ENCODE measurements around the gene DDX23. TPM values are rescaled to one million over a fixed set of nuclear protein-coding genes. Genes with fewer than 3 reads are reported as not detected.

The DDX23 gene
- total and polyA plus RNA-seq, 5 donors = 21.3 to 38.9 (median 34.8) TPM

GRCh38 chr12:48781750-48782456 lies 70.1 kb downstream of the DDX23 start:
- Histone ChIP-seq H3K27ac (ENCODE audit: low read length) (peak overlapping the region; percentile 63), H3K4me1 (ENCODE audit: control insufficient read depth, insufficient read depth, low read length) (peaks cover 27% of the 10 kb centered on the region), H3K27me3 (ENCODE audit: control insufficient read depth, insufficient read depth) (no peaks in the 10 kb centered on the region), H3K9me3 (ENCODE audit: control insufficient read depth, low read length) (no peaks in the 10 kb centered on the region), H3K4me3 (ENCODE audit: low read length) (no peak overlapping the region)
- ATAC-seq = no peak
- 66% methylated on average over 9 of the region's 9 CpGs for WGBS
- no peak for DNase-seq
- intact Hi-C loops (cut with DNase I) = no loop called here

GRCh38 chr12:48780381-48781025 lies 71.5 kb downstream of the DDX23 start:
- H3K27ac ChIP-seq (ENCODE audit: low read length) = peak overlapping the region; percentile 91
- intact Hi-C loops (cut with DNase I) = no loop called here
- H3K27me3 ChIP-seq (ENCODE audit: control insufficient read depth, insufficient read depth) = no peaks in the 10 kb centered on the region
- no peaks in the 10 kb centered on the region for H3K9me3 ChIP-seq (ENCODE audit: control insufficient read depth, low read length)
- ATAC-seq (peak; percentile 2 to 3), DNase-seq (no peak)
- WGBS = 66% methylated on average over 11 of the region's 11 CpGs
- peaks cover 23% of the 10 kb centered on the region for H3K4me1 ChIP-seq (ENCODE audit: control insufficient read depth, insufficient read depth, low read length)
- H3K4me3 ChIP-seq (ENCODE audit: low read length) = no peak overlapping the region

DNA sequence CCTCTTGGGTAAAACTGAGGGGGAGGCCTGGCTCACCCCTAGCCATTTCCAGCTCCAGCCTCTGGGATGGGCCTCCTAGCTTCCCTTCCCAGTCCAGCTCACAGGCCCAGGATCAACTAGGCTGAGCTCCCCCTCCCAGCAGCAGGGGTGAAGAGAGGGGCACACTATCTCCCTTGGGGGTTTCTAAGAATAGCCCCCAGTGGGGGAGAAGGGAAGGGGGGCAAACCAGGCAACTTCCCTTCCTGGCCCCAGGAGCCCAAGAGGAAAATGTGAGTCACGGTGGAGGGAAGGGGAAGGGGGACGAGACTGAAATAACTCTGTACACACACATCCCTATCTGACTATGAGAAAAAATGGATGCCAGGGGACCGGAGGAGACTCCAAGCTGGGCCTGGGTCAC lies 72.1 kb downstream of the DDX23 start:
- Histone ChIP-seq H3K4me1 (ENCODE audit: control insufficient read depth, insufficient read depth, low read length) (peaks cover 23% of the 10 kb centered on the region), H3K9me3 (ENCODE audit: control insufficient read depth, low read length) (no peaks in the 10 kb centered on the region), H3K27me3 (ENCODE audit: control insufficient read depth, insufficient read depth) (no peaks in the 10 kb centered on the region), H3K4me3 (ENCODE audit: low read length) (no peak overlapping the region), H3K27ac (ENCODE audit: low read length) (peak overlapping the region; percentile 91)
- peak; percentile 63 to 78 for ATAC-seq
- peak; percentile 62 to 84 (median 68) for DNase-seq
- intact Hi-C loops (cut with DNase I) = no loop called here
- 2% methylated on average over 3 of the region's 3 CpGs for WGBS

Other genes with a start within 250 kb of the DDX23 start
- 10 to 100 TPM; 22.1 to 25.4 (median 23.8) TPM for gene KANSL2, start 169.9 kb downstream of the DDX23 start, total RNA-seq
- gene KANSL2, start 169.9 kb downstream of the DDX23 start, polyA plus RNA-seq = 21.4 TPM
- gene CCNT1, start 135.5 kb downstream of the DDX23 start, total RNA-seq = 10 to 100 TPM; 18.8 to 23.7 (median 21.9) TPM
- gene CCNT1, start 135.5 kb downstream of the DDX23 start, polyA plus RNA-seq = 3.9 TPM
- gene ADCY6, start 63.1 kb downstream of the DDX23 start, total RNA-seq = 100 to 1,000 TPM in 1 of 4 donors, 10 to 100 TPM in 3; 75.0 to 125 (median 96.6) TPM
- 51.4 TPM for gene ADCY6, start 63.1 kb downstream of the DDX23 start, polyA plus RNA-seq
- 1 to 10 TPM; 6.1 to 7.6 (median 7.1) TPM for gene CACNB3, start 33.7 kb downstream of the DDX23 start, total RNA-seq
- 3.5 TPM for gene CACNB3, start 33.7 kb downstream of the DDX23 start, polyA plus RNA-seq
- under 1 TPM; 0.41 to 0.96 (median 0.71) TPM for gene RND1, start 13.7 kb upstream of the DDX23 start, total RNA-seq
- gene RND1, start 13.7 kb upstream of the DDX23 start, polyA plus RNA-seq = 2.6 TPM
- 10 to 100 TPM in 3 of 4 donors, 1 to 10 TPM in 1; 3.9 to 14.8 (median 12.3) TPM for gene FKBP11, start 73.3 kb upstream of the DDX23 start, total RNA-seq
- 7.6 TPM for gene FKBP11, start 73.3 kb upstream of the DDX23 start, polyA plus RNA-seq
- 10 to 100 TPM; 75.6 to 94.8 (median 80.6) TPM for gene ARF3, start 105.3 kb upstream of the DDX23 start, total RNA-seq
- gene ARF3, start 105.3 kb upstream of the DDX23 start, polyA plus RNA-seq = 65.0 TPM
- 1 to 10 TPM in 1 of 4 donors, under 1 TPM in 3; 0.57 to 1.7 (median 0.73) TPM for gene WNT10B, start 119.6 kb upstream of the DDX23 start, total RNA-seq
- 0.66 TPM for gene WNT10B, start 119.6 kb upstream of the DDX23 start, polyA plus RNA-seq
- not detected for gene WNT1, start 126.2 kb upstream of the DDX23 start, total RNA-seq
- gene WNT1, start 126.2 kb upstream of the DDX23 start, polyA plus RNA-seq = not detected
- 1 to 10 TPM in 2 of 4 donors, under 1 TPM in 2; 0.42 to 2.8 (median 1.1) TPM for gene DDN, start 147.2 kb upstream of the DDX23 start, total RNA-seq
- gene DDN, start 147.2 kb upstream of the DDX23 start, polyA plus RNA-seq = 1.6 TPM
- gene PRKAG1, start 166.6 kb upstream of the DDX23 start, total RNA-seq = 10 to 100 TPM; 65.7 to 88.9 (median 80.7) TPM
- gene PRKAG1, start 166.6 kb upstream of the DDX23 start, polyA plus RNA-seq = 72.4 TPM
- gene KMT2D, start 208.6 kb upstream of the DDX23 start, total RNA-seq = 10 to 100 TPM; 38.8 to 53.5 (median 46.2) TPM
- 43.1 TPM for gene KMT2D, start 208.6 kb upstream of the DDX23 start, polyA plus RNA-seq
- gene RHEBL1, start 217.8 kb upstream of the DDX23 start, total RNA-seq = under 1 TPM in 2 of 4 donors, not detected in 2; 0.21 to 0.31 TPM
- 0.59 TPM for gene RHEBL1, start 217.8 kb upstream of the DDX23 start, polyA plus RNA-seq
- gene DHH, start 242.6 kb upstream of the DDX23 start, total RNA-seq = 1 to 10 TPM in 1 of 4 donors, under 1 TPM in 3; 0.35 to 1.7 (median 0.68) TPM
- 0.54 TPM for gene DHH, start 242.6 kb upstream of the DDX23 start, polyA plus RNA-seq

Measured in right cardiac atrium (tissue), 5 donors.